Measurements from ENCODE around the gene COL23A1. TPM values are rescaled to one million over a fixed set of nuclear protein-coding genes. Genes with fewer than 3 reads are reported as not detected.

COL23A1 gene
- total RNA-seq, 4 donors from 2014 or later: 0.44 to 0.65 (median 0.57) TPM; not detected in 1

DNA sequence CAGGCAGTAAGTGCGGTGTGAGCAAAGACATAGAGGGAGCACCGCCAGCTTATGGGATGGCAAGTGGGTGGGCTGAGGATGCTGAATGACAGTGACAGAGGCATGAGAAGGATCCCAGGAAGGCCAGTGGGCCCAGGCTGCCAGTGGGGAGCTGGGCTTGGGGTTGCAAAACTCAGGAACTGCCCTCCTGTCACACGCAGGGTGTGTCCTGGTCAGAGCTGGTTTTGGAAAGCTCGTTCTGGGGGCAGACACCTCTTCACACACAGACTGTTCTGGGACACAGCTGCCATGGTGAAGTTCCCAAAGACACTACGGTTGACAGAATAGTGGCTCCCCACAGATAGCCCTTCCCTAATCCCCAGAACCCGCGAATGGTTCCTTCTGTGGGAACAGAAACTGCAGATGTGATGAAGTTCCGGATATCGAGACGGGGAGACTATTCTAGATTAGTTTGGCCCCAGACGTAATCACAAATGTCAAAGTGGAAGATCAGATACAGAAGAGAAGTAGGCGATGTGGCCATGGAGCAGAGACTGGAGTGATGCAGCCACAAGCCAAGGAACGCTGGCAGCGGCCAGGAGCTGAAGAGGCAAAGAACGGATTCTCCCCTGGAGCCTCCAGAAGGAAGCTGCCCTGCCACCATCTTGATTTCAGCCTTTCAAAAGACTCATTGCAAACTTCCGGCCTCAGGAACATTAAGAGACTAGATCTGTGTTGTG, 159.0 kb downstream of the COL23A1 start:
- TF ChIP-seq, protein P1, sequence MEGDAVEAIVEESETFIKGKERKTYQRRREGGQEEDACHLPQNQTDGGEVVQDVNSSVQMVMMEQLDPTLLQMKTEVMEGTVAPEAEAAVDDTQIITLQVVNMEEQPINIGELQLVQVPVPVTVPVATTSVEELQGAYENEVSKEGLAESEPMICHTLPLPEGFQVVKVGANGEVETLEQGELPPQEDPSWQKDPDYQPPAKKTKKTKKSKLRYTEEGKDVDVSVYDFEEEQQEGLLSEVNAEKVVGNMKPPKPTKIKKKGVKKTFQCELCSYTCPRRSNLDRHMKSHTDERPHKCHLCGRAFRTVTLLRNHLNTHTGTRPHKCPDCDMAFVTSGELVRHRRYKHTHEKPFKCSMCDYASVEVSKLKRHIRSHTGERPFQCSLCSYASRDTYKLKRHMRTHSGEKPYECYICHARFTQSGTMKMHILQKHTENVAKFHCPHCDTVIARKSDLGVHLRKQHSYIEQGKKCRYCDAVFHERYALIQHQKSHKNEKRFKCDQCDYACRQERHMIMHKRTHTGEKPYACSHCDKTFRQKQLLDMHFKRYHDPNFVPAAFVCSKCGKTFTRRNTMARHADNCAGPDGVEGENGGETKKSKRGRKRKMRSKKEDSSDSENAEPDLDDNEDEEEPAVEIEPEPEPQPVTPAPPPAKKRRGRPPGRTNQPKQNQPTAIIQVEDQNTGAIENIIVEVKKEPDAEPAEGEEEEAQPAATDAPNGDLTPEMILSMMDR (IDR thresholded peaks at IDR 0.05; ENCODE audit: low read depth): no peak

DNA sequence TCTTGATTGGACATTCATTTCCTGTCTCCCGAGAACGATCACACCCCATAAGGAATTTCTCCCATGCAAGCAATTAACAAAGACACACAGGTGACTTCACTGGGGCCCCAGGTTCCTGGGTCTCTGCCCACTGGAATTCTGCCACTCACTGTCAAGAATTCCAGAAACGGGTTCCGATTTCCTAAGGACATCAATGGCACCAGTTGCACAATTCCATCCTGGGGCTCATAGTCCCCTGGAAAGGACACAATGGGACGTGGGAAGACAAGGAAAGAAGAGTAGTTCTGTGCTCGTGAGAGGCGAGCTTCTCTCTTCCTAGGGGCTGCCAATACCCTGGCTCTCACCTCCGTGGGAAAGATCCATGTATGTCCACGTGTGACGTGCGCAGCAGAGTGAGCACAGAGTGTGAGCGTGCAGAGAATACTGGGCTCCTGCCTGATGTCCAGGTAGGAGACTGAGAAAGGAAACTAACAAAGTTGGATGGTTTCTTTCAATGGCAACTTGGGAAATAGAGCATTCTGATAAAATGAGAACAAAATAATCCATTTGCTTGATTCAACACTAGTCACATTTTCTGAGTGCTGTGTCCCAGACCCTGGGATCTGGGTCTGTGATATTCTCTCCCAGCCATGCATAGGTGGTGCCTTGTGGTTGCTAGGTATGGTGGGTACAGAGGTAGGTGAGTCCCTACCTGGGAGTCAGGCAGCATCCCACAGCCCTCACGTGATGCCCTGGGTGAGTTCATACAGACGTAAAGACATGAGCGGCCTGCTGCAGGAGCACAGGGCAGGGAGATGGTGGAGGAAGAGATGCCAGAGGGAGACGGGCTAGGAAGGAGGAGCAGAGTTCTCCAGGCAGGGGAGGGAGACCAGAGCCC, 159.8 kb downstream of the COL23A1 start:
- TF ChIP-seq, protein P1 (IDR thresholded peaks at IDR 0.05; ENCODE audit: low read depth): no peak

DNA sequence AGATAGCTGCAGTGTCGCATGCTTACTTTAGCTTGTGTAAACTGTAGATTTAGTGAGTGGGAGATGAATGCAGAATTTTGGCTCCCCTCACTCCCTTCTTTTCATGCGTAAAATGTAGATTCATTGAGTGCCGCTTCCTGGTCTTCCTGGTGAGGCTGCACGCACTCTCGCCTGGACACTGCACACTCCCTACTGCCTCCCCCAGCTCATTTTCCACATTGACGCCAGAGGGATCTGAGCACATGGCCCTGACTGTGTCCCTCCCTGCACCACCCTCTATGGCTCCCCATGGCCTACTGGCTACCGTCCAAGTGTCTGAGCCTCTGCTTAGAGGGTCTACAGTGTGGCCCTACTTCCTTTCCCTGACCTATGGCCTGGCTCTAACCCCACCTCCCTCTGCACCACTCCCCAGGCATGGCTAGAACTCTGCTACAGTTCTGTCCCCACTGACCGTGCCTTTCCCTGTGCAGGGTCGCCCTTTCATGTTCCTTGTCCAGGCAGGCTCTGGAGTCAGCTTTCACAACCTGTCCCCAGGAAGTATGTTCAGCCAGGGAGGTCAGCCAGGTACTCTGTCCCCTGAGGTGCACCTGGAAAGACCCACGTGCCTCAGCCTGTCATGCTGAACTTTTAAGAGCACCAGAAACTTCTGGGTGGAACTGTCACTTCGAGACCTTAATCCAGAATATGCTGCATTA, 160.6 kb downstream of the COL23A1 start:
- TF ChIP-seq, protein P1 (IDR thresholded peaks at IDR 0.05; ENCODE audit: low read depth): no peak

DNA sequence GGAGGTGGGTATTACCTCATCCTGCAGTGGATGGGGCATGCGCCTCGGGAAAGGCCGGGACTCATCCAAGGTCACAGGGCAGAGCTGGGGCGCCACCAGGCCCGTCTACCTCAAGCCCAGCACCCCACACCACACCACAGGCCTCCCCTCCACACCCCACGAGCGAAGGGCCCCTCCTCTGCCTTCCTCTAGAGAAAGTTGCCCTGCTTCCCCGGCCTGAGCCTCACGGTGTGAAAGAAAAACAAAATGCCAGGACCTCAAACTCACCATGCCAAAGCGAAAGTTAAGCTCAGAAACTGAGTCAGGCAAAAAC, 161.1 kb downstream of the COL23A1 start:
- TF ChIP-seq, protein P1 (IDR thresholded peaks at IDR 0.05; ENCODE audit: low read depth): no peak

DNA sequence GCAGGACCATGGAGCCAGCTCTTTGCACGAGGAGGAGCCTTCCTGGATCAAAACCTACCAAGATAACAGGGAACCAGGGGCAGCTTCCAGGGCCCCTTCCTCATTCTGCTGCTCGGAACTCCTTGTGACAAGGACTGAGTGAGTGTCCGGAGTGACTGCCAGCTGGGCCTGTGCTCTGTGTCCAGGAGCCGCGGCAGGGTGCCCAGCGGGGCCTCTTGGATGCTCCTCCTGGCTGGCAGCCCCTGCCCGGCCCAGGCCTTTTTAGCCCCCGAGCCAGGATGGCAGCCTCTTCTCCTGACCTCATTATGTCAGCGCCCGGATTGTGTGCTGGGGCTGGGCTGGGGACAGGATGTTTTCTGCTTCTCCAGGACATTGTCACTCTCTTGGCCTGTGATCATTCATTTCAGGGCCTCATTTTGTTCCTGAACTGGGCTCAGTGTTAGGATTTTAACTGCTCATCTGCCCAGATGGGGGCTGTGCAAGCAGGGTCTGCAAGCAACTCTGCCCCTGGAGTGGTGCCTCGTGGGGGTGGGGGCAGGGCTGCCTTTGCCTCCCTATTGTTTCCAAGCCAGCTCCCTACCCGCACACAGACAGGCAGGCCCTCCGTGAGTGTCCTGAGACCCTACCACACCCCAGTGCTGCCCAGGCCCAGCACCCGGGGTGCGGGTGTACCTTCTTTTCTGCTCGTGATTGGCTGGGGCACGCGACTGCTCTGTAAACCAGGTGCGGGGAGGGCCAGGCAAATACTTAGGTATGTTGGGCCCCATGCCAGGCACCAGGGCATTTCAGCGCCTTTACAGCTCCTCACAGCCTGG, 161.6 kb downstream of the COL23A1 start:
- TF ChIP-seq, protein P1 (IDR thresholded peaks at IDR 0.05; ENCODE audit: low read depth): no peak

DNA sequence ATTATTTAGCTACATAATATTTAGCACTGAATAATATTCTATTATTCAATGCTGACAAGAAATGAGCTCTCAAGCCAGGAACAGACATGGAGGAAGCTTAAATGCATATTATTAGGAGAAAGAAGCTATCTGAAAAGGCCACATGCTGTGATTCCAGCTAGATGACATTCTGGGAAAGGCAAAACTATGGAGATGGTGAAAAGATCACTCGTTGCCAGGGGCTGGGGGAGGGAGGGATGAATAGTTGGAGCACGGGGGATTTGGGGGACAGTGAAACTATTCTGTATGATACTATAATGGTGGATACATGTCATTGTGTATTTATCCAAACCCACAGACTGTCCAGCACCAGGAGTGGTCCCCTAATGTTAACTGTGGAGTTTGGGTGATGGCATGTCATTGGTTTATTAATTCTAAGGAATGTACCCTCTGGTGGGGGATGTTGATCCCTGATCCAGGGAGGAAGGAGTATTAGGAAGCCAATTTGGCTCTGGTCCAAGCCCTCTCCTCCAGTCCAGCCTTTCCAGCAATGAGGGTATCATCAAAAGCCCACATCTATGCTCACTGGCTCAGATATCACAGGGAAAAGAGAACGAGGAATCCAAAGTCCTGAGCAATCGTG, 162.5 kb downstream of the COL23A1 start:
- TF ChIP-seq, protein P1 (IDR thresholded peaks at IDR 0.05; ENCODE audit: low read depth): no peak
